Urothelium cell line (cell line): ENCODE results near the gene ABCA7.

Source experiments
- DNase-seq: peaks from one replicate; pipeline ENCODE4 v3.0.0; 2011; ENCODE audit warnings: low spot score, mixed read lengths
- FAIRE-seq: peaks from 2 replicates; lab custom pipeline; 2011; peaks lifted over from hg19 to GRCh38; lab: Jason Lieb, UNC

ABCA7 gene

GRCh38 chr19:1004204-1004802 is 35.6 kb upstream of the ABCA7 start:
- DNase-seq (no peak), FAIRE-seq (no peak)

- DNase-seq (no peak), FAIRE-seq (no peak)
Observed at GRCh38 chr19:1004803-1005664, 34.9 kb upstream of the ABCA7 start.

- DNase-seq (no peak), FAIRE-seq (no peak)
Observed at GRCh38 chr19:1006711-1007398, 33.1 kb upstream of the ABCA7 start.

- FAIRE-seq (no peak), DNase-seq (no peak)
Observed at GRCh38 chr19:1007399-1008251, 32.3 kb upstream of the ABCA7 start.

GRCh38 chr19:1008268-1009040 is 31.5 kb upstream of the ABCA7 start:
- FAIRE-seq (no peak), DNase-seq (no peak)

- DNase-seq (no peak), FAIRE-seq (no peak)
Observed at GRCh38 chr19:1009041-1009980, 30.6 kb upstream of the ABCA7 start.

- no peak for FAIRE-seq
- no peak for DNase-seq
Observed at GRCh38 chr19:1009981-1010538, 29.8 kb upstream of the ABCA7 start.

GRCh38 chr19:1010586-1011510 is 29.1 kb upstream of the ABCA7 start:
- FAIRE-seq = no peak

GRCh38 chr19:1011831-1012333 is 28.0 kb upstream of the ABCA7 start:
- DNase-seq = no peak
- no peak for FAIRE-seq

More at GRCh38 chr19:1010586-1011510, 29.1 kb upstream of the ABCA7 start:
- DNase-seq = no peak

GRCh38 chr19:1012334-1012733 is 27.6 kb upstream of the ABCA7 start:
- FAIRE-seq = no peak
- no peak for DNase-seq

GRCh38 chr19:1013218-1013617 is 26.7 kb upstream of the ABCA7 start:
- DNase-seq (no peak), FAIRE-seq (no peak)

GRCh38 chr19:1014161-1015060 is 25.5 kb upstream of the ABCA7 start:
- no peak for DNase-seq
- no peak for FAIRE-seq

- FAIRE-seq = no peak
Observed at GRCh38 chr19:1015061-1015781, 24.7 kb upstream of the ABCA7 start.

GRCh38 chr19:1015782-1016646 is 23.9 kb upstream of the ABCA7 start:
- no peak for FAIRE-seq
- DNase-seq = no peak

More at GRCh38 chr19:1015061-1015781, 24.7 kb upstream of the ABCA7 start:
- no peak for DNase-seq

- DNase-seq = no peak
- FAIRE-seq = no peak
Observed at GRCh38 chr19:1016647-1017114, 23.2 kb upstream of the ABCA7 start.
